GM03348 (cell line): Measurements from ENCODE around the gene CCT7.

Source experiments
- DNase-seq: peaks from one replicate; pipeline ENCODE4 v3.0.0; 2012; ENCODE audit warnings: low spot score

The CCT7 gene

GRCh38 chr2:73294239-73294638 lies 60.1 kb downstream of the CCT7 start:
- no peak for DNase-seq

GRCh38 chr2:73295751-73296400 lies 61.8 kb downstream of the CCT7 start:
- DNase-seq, result no peak

- DNase-seq, result no peak
Observed at GRCh38 chr2:73297151-73297559, 63.0 kb downstream of the CCT7 start.

- no peak for DNase-seq
Observed at GRCh38 chr2:73297586-73297985, 63.5 kb downstream of the CCT7 start.

- DNase-seq, result no peak
Observed at GRCh38 chr2:73300926-73301325, 66.8 kb downstream of the CCT7 start.

GRCh38 chr2:73301636-73302035 lies 67.5 kb downstream of the CCT7 start:
- no peak for DNase-seq
